HL-60 (cell line): ENCODE results near the gene TLR8.

ENCODE experiments used
- CTCF ChIP-seq: IDR thresholded peaks from one replicate; pipeline ENCODE4 v1.5.1; 2011; ENCODE audit warnings: low read length, control low read depth, inconsistent platforms; ENCODE audit not compliant: insufficient read depth
- GABPA ChIP-seq: IDR thresholded peaks from 2 replicates; pipeline ENCODE4 v1.6.1; 2012; ENCODE audit warnings: low read depth
- POLR2AphosphoS5 ChIP-seq: IDR thresholded peaks from 2 replicates; pipeline ENCODE4 v1.6.1; 2012; ENCODE audit warnings: low read depth
- SPI1 ChIP-seq: IDR thresholded peaks from 2 replicates; pipeline ENCODE4 v1.6.1; 2012; ENCODE audit warnings: low read depth, mild to moderate bottlenecking, borderline replicate concordance
- TF ChIP-seq, protein P1 (sequence below): IDR thresholded peaks from 2 replicates; pipeline ENCODE4 v1.6.1; 2012; ENCODE audit warnings: low read depth; ENCODE audit not compliant: insufficient replicate concordance

GRCh38 chrX:12899506-12899905 lies 6.9 kb upstream of the TLR8 start:
- no peak for TF ChIP-seq CTCF
- TF ChIP-seq POLR2AphosphoS5, result no peak
- TF ChIP-seq GABPA, result no peak
- TF ChIP-seq, protein P1, sequence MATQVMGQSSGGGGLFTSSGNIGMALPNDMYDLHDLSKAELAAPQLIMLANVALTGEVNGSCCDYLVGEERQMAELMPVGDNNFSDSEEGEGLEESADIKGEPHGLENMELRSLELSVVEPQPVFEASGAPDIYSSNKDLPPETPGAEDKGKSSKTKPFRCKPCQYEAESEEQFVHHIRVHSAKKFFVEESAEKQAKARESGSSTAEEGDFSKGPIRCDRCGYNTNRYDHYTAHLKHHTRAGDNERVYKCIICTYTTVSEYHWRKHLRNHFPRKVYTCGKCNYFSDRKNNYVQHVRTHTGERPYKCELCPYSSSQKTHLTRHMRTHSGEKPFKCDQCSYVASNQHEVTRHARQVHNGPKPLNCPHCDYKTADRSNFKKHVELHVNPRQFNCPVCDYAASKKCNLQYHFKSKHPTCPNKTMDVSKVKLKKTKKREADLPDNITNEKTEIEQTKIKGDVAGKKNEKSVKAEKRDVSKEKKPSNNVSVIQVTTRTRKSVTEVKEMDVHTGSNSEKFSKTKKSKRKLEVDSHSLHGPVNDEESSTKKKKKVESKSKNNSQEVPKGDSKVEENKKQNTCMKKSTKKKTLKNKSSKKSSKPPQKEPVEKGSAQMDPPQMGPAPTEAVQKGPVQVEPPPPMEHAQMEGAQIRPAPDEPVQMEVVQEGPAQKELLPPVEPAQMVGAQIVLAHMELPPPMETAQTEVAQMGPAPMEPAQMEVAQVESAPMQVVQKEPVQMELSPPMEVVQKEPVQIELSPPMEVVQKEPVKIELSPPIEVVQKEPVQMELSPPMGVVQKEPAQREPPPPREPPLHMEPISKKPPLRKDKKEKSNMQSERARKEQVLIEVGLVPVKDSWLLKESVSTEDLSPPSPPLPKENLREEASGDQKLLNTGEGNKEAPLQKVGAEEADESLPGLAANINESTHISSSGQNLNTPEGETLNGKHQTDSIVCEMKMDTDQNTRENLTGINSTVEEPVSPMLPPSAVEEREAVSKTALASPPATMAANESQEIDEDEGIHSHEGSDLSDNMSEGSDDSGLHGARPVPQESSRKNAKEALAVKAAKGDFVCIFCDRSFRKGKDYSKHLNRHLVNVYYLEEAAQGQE, result no peak
- TF ChIP-seq SPI1, result no peak
